OCI-LY7 (cell line): ENCODE measurements around the gene EI24.

Experiments used
- CTCF ChIP-seq: fragments of 200-600 bp; sonication (generic); conservative IDR thresholded peaks from 2 replicates; pipeline ENCODE4 v1.5.1; 2014; ENCODE audit warnings: mild to moderate bottlenecking, antibody characterized with exemption, low read length, moderate library complexity, mixed read lengths
- EZH2phosphoT487 ChIP-seq: fragments of 200-600 bp; sonication (generic); IDR thresholded peaks from 2 replicates; pipeline ENCODE4 v1.6.1; 2018; ENCODE audit warnings: low read depth, borderline replicate concordance, mild to moderate bottlenecking, mixed run types, antibody characterized with exemption, low read length, moderate library complexity, mixed read lengths

GRCh38 chr11:125626288-125626950 is 57.1 kb downstream of the EI24 start:
- TF ChIP-seq CTCF, result peak; percentile 75
- TF ChIP-seq EZH2phosphoT487, result no peak
